ENCODE results near the gene MOB3C.

MOB3C gene

GRCh38 chr1:46638921-46639320 is 22.3 kb upstream of the MOB3C start:
- peak; percentile 11 for DNase-seq (ENCODE audit: low spot score)

GRCh38 chr1:46637444-46638083 is 21.0 kb upstream of the MOB3C start:
- DNase-seq (ENCODE audit: low spot score), result no peak

- no peak for DNase-seq (ENCODE audit: low spot score)
Observed at GRCh38 chr1:46635205-46635604, 18.6 kb upstream of the MOB3C start.

DNA sequence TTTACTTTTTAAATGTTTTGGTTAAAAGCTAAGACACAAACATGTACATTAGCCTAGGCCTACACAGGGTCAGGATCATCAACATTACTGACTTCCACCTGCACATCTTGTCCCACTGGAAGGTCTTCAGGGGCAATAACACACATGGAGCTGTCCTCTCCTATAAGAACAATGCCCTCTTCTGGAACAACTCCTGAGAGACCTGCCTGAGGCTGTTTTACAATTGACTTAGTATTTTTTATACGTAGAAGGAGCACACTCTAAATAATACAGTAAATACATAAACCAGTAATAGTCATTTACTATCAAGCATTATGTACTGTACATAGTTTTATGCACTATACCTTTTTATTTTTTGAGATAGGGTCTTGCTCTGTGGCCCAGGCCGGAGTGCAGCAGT is 14.1 kb upstream of the MOB3C start:
- DNase-seq (ENCODE audit: low spot score), result no peak

GRCh38 chr1:46623743-46624644 is 7.4 kb upstream of the MOB3C start:
- no peak for DNase-seq (ENCODE audit: low spot score)

DNA sequence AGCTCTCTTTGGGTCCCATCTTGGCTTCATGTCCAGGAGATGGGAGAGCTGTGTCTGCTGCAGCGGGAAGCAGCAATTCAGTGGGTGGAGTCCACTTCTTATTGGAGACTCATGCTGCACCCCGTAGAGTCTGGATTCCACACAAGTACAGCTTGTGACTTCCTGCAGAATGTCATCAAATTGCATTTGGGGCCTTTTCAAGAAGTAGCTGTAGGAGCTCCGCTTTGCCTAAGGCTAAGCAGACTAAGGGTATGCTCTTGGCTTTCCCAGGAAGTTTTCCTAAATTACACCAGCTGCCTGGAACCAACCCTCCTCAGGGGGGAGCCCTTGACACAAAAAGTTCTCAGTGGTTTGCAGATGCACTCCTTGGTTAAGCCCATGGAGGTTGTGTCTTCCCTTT is 5.7 kb upstream of the MOB3C start:
- peak; percentile 33 for DNase-seq (ENCODE audit: low spot score)

- no peak for DNase-seq (ENCODE audit: low spot score)
Observed at GRCh38 chr1:46621930-46622329, 5.3 kb upstream of the MOB3C start.

- no peak for DNase-seq (ENCODE audit: low spot score)
Observed at GRCh38 chr1:46619656-46620258, 3.1 kb upstream of the MOB3C start.

DNA sequence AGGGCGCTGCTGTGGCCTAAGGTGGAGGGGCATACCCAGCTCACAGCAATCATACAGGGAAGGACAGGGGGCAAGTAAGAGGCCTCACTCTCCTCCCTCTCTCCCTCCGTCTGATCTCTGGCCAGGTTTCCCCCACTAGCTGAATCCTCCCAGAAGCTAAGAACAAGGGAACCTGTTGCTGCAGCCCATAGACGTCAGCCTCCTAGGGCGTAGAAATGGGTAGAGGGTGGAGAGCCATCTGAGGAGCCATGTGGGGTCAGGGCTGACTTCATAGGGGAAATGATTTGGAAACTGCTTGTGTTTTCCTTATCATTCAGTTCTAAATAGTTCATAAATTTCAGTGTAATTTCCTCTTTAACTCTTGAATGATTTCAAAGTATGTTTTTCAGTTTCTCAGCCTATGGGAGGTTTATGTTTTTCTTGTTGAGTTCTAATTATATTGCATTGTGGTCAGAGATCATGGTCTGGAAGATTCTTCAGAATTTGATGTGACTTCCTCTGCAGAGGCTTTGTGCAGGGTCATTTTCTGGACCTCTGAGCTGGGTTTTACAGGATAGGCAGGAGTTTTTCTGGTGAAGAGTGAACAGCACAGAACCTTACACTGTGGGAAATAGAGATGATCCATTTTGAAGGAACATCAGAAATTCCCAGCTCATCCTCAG is 2.3 kb upstream of the MOB3C start:
- no peak for DNase-seq (ENCODE audit: low spot score)

- no peak for DNase-seq (ENCODE audit: low spot score)
Observed at GRCh38 chr1:46617833-46618232, 1.2 kb upstream of the MOB3C start.

DNA sequence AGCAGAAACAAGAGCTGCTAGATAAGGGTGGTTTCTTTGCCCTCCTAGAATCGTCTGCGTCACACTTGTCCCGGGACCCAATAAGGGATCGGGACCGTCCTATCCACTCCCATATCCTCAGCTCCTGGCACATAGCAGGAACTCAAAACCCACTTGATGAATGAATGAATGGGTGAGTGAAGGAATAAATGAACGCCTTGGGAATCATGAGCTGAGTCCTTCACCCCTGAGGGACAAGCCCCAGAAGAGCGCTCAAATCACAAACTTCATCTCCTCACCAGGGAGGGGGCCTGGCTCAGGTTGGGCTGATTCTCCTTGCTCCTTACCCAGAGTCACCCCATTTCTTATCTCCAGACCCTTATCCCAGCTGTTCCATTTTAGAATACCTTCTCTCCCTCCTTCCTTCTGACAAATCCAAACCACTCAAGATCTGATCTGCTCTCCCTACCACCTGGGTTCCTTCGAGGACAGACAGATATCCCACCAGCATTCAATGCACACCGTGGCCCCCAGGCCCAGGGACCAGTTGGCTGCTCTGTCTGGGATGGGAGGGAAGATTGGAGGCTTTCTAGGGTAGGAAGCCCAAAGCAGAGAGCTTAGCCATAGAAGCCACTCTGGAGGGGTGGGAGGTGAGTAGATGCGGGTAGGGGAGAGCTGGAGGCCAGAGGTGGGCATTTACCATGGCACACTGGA is 643 bp upstream of the MOB3C start:
- no peak for DNase-seq (ENCODE audit: low spot score)

DNA sequence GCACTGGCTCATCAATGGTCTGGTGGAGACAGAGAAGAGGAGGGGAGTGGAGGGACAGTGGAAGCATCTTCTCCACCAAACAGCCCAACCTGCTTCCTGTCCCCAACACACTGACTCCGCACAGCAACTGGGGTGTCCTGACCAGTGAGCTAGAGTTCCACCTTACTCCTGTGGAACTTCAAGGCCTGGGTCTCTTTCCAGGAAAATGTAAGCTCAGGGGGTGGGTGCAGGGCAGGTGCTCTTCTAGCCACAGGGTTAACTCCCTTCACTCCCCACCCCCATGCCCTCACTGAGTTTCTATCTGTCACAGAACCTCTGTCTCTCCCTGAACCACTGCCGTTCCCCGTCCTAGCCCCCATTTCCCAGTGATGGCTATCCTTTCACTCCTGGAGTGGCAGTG is 876 bp downstream of the MOB3C start:
- DNase-seq (ENCODE audit: low spot score), result no peak

DNA sequence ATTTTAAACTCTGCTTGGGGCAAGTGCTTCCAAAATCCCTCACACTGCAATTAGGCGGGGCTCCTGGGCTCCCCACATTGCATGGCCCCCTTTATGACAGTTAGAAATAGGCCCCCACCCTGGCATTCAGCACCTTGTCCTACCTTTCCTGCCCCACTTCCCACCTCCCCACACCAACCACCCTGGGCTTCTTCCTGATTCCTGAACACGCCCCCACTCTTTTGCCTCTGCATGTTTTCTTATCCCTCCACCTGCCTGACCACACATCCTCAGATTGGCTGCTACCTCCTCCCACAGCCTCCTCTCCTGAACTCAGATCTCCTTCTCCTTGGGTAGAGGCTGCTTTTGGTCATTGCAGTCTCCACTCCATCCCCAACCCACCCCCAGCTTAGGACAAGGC is 1.5 kb downstream of the MOB3C start:
- no peak for DNase-seq (ENCODE audit: low spot score)

DNA sequence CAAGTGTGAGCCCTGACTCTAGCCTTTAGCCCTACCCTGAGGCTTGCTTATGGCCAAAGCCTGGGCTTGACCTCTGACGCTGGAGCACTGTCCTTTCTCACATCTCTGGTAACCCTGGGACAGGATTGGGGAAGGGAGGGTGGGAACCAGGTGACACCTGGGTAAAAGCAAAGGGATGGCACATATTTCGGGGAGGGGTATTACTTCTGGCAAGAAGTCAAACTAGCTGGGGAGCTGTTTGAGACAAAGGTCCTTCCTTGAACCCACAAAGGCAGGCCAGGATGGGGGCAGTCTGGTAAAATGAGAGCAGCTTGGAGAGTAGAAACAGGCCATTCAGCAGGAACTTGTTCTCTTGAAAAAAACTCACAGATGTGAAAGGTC is 2.0 kb downstream of the MOB3C start:
- DNase-seq (ENCODE audit: low spot score), result no peak

DNA sequence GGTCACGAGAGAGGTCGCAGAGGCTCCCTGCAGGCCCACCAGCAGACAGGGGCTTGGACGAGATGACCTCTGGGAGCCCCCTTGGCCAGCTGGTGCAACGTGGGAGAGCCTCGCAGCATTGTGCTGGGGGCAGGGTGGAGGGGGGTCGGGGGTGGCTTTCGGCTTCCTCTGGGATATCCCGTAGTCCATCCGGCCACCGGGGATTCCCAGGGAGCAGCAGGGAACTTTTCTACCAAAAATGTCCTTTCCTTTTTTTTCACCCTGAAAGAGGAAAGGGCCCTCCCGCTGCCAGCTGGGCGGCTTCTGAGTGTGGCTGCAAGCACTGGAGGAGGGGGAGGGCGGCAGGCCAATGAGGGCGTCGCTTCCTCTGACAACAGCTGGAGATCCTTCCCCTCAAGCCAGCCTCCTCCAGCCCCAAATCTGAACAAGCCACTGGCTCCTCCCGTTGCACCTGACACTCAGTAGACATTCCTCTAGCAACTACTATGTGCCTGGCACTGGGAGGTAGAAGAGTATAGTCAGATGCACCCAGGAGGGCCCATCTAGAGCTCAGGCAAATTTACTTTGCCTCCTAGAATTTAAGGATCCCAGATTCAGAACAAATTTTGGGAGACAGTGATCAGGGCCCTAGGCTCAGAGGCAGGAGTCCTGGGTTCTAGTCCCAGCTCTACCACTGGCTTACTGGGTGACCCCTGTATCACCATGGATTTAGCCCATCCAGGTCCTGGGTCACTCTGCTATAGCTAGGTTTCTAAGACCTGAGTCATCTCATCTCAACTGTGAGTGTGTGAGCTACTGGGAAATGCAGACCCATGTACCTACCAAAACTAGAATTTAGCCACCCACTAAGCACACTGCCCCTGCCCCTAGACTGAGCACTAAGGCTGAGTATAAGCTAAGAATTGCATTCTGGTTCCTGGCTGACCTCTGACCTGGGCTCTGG is 2.7 kb downstream of the MOB3C start:
- DNase-seq (ENCODE audit: low spot score), result no peak

- DNase-seq (ENCODE audit: low spot score), result no peak
Observed at GRCh38 chr1:46612937-46613660, 3.5 kb downstream of the MOB3C start.

GRCh38 chr1:46611691-46612221 is 4.9 kb downstream of the MOB3C start:
- DNase-seq (ENCODE audit: low spot score), result peak; percentile 11

GRCh38 chr1:46607345-46608130 is 9.1 kb downstream of the MOB3C start:
- DNase-seq (ENCODE audit: low spot score), result no peak

Data from SW480 (cell line).